ENCODE data around the gene PIH1D1.

DNA sequence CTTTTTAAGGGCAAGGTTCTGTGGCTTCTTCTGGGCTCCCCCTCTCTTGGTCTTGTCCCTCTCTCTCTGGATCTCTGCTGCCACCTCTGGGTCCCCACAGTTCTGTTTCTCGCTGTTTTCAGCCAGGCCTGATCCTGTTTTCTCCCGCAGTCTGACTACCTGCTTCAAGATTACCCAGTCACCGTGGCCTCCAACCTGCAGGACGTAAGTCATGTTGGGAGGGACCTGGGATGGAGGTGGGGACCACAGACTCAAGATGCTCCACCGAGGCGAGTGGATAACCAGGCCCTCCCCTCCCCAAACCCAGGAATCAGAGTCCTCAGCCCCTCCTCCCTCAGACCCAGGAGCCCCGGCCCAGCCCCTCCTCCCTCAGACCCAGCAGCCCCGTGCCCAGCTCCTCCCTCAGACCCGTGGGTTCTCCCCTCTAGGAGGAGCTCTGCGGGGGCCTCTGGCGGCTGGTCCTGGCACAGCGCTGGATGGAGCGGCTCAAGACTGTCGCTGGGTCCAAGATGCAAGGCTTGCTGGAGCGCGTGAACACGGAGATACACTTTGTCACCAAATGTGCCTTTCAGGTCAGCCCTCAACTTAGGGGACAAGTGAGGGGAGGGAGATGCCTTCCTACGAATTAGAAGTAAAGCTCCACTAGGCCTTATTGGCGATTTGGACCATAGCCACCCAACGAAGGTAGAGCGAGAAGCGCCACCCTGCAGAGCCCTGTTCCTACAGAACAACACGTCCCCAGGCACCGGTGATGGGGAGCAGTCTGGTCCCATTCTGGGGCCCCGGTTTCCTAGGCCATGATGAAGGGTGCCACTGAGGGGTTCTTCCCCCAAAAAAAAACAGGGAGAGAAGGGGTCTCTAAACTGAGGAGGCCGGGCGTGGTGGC lies 24.6 kb upstream of the PIH1D1 start:
- TF ChIP-seq, protein P1, sequence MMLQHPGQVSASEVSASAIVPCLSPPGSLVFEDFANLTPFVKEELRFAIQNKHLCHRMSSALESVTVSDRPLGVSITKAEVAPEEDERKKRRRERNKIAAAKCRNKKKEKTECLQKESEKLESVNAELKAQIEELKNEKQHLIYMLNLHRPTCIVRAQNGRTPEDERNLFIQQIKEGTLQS (IDR thresholded peaks at IDR 0.05) = no peak
- TF ChIP-seq, protein P2, sequence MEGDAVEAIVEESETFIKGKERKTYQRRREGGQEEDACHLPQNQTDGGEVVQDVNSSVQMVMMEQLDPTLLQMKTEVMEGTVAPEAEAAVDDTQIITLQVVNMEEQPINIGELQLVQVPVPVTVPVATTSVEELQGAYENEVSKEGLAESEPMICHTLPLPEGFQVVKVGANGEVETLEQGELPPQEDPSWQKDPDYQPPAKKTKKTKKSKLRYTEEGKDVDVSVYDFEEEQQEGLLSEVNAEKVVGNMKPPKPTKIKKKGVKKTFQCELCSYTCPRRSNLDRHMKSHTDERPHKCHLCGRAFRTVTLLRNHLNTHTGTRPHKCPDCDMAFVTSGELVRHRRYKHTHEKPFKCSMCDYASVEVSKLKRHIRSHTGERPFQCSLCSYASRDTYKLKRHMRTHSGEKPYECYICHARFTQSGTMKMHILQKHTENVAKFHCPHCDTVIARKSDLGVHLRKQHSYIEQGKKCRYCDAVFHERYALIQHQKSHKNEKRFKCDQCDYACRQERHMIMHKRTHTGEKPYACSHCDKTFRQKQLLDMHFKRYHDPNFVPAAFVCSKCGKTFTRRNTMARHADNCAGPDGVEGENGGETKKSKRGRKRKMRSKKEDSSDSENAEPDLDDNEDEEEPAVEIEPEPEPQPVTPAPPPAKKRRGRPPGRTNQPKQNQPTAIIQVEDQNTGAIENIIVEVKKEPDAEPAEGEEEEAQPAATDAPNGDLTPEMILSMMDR (IDR thresholded peaks at IDR 0.05; ENCODE audit: low read depth, low read length, missing input control) = peak; percentile 19
- TF ChIP-seq, protein P3, sequence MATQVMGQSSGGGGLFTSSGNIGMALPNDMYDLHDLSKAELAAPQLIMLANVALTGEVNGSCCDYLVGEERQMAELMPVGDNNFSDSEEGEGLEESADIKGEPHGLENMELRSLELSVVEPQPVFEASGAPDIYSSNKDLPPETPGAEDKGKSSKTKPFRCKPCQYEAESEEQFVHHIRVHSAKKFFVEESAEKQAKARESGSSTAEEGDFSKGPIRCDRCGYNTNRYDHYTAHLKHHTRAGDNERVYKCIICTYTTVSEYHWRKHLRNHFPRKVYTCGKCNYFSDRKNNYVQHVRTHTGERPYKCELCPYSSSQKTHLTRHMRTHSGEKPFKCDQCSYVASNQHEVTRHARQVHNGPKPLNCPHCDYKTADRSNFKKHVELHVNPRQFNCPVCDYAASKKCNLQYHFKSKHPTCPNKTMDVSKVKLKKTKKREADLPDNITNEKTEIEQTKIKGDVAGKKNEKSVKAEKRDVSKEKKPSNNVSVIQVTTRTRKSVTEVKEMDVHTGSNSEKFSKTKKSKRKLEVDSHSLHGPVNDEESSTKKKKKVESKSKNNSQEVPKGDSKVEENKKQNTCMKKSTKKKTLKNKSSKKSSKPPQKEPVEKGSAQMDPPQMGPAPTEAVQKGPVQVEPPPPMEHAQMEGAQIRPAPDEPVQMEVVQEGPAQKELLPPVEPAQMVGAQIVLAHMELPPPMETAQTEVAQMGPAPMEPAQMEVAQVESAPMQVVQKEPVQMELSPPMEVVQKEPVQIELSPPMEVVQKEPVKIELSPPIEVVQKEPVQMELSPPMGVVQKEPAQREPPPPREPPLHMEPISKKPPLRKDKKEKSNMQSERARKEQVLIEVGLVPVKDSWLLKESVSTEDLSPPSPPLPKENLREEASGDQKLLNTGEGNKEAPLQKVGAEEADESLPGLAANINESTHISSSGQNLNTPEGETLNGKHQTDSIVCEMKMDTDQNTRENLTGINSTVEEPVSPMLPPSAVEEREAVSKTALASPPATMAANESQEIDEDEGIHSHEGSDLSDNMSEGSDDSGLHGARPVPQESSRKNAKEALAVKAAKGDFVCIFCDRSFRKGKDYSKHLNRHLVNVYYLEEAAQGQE (IDR thresholded peaks at IDR 0.05) = no peak
- TF ChIP-seq JUND (IDR thresholded peaks at IDR 0.05) = no peak
- TF ChIP-seq TAF1 (conservative IDR thresholded peaks at IDR 0.05) = no peak
- no peak for TF ChIP-seq FOXA1 (IDR thresholded peaks at IDR 0.05)
- no peak for TF ChIP-seq EGR1 (IDR thresholded peaks at IDR 0.05; ENCODE audit: low read depth in 2 of 2)
